Measurements from ENCODE around the gene TUBGCP3. TPM values are rescaled to one million over a fixed set of nuclear protein-coding genes. Genes with fewer than 3 reads are reported as not detected.

TUBGCP3 gene
- total RNA-seq, 2 experiments from 2014 or later, result 56.9 to 57.4 TPM

DNA sequence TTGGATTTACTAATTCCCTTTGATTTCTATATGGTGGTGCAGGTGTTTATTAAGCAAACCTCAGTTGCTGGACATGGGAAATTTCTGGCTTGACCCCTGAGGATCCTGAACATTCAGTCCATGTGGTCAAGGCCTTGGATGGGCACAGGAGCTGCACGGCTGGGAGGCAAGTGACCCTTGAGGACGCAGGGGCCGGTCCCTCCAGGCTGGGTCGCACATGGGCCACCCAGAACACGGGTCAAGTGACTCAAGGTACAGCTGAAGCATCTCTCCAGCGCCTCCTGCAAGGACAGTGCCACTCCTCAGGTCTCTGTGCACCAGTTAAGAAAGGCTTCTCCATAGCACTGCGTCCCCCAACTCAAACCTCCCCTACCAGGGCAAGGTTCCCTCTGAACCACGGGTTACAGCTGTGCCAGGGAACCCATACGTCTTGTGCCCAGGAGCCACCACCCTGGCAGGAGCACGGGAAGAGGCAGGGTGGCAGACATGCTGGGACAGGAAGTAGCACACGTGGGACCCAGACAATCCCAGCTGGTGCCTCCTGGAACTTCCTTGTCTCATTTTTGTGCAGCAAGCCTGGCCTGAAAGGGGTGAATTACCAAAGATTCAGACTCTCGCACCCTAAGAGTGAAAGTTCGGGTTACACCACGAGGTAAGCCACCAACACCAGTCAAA, 118.7 kb downstream of the TUBGCP3 start:
- no peaks in the 10 kb centered on the region for H3K4me1 Mint-ChIP-seq
- no peak overlapping the region for H3K27ac Mint-ChIP-seq
- POLR2A ChIA-PET, result no interaction called here
- no peaks in the 10 kb centered on the region for H3K36me3 Mint-ChIP-seq (ENCODE audit: low read depth)
- no peak for DNase-seq
- H3K4me3 Mint-ChIP-seq, result no peak overlapping the region
- peaks cover 2% of the 10 kb centered on the region for H3K27me3 Mint-ChIP-seq
- H3K9me3 Mint-ChIP-seq, result no peaks in the 10 kb centered on the region
- CTCF ChIA-PET, result no interaction called here

DNA sequence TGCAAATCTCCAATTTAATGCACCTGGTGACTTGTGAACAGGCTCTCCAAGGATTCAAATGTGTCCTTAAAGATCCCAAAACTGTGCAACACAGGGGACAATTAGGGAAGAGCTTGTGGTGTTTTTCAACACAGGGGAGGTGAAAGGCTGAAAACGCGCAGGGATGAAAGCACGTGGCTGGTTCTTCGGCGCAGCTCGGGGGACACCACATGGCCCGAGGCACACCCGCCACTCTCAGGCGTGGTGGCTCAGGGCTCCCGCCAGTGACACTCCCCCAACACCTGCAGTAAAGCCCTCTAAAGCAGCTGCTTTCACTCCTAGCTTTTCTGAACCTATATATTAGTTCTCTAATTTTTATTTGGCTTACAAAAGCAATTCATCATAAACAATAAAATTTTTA, 119.9 kb downstream of the TUBGCP3 start:
- H3K4me3 Mint-ChIP-seq, result no peak overlapping the region
- no peak for DNase-seq
- ChIA-PET POLR2A (no interaction called here), CTCF (no interaction called here)
- no peaks in the 10 kb centered on the region for H3K4me1 Mint-ChIP-seq
- H3K27me3 Mint-ChIP-seq, result peaks cover 2% of the 10 kb centered on the region
- H3K27ac Mint-ChIP-seq, result no peak overlapping the region
- no peaks in the 10 kb centered on the region for H3K9me3 Mint-ChIP-seq
- no peaks in the 10 kb centered on the region for H3K36me3 Mint-ChIP-seq (ENCODE audit: low read depth)

DNA sequence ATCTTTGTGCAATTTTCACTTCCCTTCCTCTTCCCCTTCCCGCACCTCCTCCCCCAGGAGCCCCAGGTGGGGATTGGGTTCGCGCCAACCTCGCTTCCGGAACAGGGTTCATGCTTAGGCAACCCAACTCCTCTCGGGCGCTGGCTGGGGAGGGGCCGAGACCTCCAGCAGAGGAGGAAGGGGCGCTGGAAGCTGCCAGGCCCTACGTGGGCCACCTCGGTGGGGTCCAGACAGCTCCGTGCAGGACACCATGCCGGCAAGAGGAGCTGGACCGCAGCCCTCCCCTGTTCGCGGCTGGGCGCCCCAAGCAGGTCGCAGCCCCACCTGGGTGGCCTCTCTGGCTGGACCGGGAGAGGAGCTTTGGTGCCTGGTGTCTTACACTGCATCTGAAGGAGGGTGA, 120.7 kb downstream of the TUBGCP3 start:
- no peak for DNase-seq
- Mint-ChIP-seq H3K36me3 (ENCODE audit: low read depth) (no peaks in the 10 kb centered on the region), H3K27ac (no peak overlapping the region), H3K9me3 (no peaks in the 10 kb centered on the region), H3K27me3 (peaks cover 2% of the 10 kb centered on the region), H3K4me3 (no peak overlapping the region), H3K4me1 (no peaks in the 10 kb centered on the region)
- CTCF ChIA-PET, result no interaction called here
- POLR2A ChIA-PET, result no interaction called here

DNA sequence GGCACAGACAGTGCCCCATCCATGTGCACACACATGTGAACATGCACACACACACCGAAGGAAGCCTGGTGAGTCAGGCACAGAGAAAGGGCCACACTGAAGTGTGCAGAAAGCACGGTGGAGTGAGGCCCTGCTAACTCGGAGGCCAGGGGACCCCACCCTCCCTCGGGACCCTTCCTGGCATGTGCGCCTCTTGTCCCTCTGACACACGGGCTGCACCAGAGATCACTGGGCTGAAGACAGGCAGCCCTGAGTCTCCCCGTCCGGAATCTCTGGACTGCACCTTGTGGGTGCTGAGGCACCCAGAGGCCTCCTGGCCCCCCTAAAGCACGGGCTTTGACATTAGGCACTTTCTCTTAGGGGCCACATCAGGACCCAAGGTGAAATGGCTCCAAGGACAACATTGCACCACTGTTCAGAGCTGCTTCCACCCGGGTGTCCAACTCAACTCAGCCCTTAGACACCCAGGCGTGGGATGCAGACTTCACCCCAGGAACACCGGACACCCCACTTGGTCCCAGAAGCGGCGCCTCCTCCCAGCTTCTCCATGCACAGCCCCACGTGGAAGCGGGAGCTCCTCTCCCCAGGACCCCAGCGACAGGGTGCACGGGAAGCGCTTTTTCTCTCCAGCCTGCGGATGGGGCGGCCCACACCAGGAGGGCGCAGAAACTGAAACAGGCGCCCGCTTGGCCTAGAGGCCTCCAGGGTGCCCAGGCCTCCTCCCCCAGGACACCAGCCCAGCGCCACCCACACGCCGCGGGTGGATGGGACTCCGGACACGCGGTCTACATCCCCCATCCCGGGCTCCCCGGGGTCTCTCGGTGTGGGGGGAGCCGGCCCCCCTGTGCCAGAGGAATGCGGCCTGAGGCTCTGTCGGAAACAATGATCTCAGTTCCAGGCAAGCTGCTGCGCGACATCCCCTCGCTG, 121.6 kb downstream of the TUBGCP3 start:
- no peaks in the 10 kb centered on the region for H3K4me1 Mint-ChIP-seq
- H3K27ac Mint-ChIP-seq, result no peak overlapping the region
- H3K4me3 Mint-ChIP-seq, result no peak overlapping the region
- peaks cover 2% of the 10 kb centered on the region for H3K27me3 Mint-ChIP-seq
- no peaks in the 10 kb centered on the region for H3K9me3 Mint-ChIP-seq
- no peak for DNase-seq
- H3K36me3 Mint-ChIP-seq (ENCODE audit: low read depth), result no peaks in the 10 kb centered on the region
- ChIA-PET CTCF (no interaction called here), POLR2A (no interaction called here)

DNA sequence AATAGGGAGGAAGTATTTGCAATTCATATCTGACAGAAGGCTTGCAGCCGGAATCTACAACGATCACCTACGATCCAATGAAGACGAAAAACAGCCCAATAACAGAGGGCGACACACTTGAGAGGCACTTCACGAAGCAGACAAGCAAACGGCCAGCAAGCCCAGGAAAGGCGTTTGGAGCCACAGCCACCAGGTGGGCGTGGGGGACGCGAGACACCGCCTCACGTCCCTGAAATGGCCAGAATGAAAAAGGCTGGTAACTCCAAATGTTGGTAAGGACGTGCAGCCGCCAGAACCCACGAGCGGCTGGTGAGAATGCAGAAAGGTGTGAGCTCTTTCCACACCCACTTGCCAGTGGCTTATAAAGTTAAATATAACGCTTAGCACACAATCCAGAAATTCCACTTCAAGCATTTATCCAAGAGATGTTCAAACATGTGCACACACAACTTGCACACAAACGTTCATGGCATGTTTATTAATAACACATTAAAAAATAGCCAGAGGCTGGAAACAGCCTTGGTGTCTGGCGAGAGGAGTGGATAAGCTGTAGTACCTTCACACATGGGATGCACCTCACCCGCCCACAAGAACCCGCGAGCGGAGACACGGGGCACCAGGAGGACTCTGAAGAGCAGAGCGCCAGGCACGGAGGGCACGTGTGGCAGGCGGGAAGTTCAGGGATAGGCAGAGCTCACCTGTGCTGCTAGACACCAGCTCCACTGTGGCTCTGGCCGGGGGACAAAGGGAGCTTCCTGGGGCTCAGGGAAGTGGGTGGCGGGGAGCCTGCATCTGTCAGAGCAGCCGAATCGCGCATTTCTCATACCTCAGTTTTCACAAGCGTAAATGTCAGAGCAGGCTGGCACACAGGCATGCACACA, 122.5 kb downstream of the TUBGCP3 start:
- ChIA-PET CTCF (no interaction called here), POLR2A (no interaction called here)
- Mint-ChIP-seq H3K27ac (no peak overlapping the region), H3K27me3 (peaks cover 2% of the 10 kb centered on the region), H3K4me1 (no peaks in the 10 kb centered on the region), H3K4me3 (no peak overlapping the region), H3K9me3 (no peaks in the 10 kb centered on the region), H3K36me3 (ENCODE audit: low read depth) (no peaks in the 10 kb centered on the region)
- DNase-seq, result no peak

DNA sequence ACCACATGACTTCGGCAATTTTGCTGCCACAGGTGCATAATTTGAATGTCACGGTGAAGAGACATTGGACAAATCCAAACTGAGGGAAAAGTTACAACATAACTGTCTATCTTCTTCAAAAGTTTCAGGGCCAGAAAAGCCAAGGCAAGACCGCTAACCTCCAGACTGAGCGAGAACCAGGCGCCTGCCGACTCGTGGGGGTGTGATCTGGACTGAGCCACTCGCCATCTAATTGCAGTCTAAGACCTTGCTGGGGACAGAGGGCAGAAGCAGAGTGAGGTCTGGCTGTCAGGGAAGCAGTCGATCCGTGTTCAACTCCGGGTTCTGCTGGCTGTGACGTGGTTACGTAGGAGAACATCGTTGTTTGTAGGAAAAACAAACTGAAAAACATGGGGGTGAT, 123.2 kb downstream of the TUBGCP3 start:
- H3K27ac Mint-ChIP-seq, result no peak overlapping the region
- DNase-seq, result no peak
- CTCF ChIA-PET, result no interaction called here
- H3K4me3 Mint-ChIP-seq, result no peak overlapping the region
- POLR2A ChIA-PET, result no interaction called here
- H3K36me3 Mint-ChIP-seq (ENCODE audit: low read depth), result no peaks in the 10 kb centered on the region
- H3K4me1 Mint-ChIP-seq, result no peaks in the 10 kb centered on the region
- H3K27me3 Mint-ChIP-seq, result peaks cover 7% of the 10 kb centered on the region
- H3K9me3 Mint-ChIP-seq, result no peaks in the 10 kb centered on the region

DNA sequence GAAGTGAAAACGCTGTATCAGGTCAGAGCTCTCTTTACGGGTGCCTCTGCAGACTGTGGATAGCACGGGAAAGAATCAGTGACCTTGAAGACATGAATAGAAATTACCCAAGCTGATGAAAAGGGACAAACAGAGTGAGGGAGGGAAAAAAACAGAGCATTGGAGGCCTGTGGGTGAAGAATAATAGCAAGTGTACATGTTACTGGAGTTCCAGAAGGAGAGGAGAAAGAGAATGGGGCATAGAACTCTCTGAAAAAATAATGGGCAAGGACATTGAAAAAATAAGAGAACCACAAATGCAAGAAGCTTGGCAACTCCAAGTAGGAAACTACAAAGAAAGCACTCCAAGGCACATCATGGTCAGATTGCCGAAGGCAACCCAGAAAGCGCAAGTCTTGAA, 125.5 kb downstream of the TUBGCP3 start:
- peaks cover 5% of the 10 kb centered on the region for H3K9me3 Mint-ChIP-seq
- POLR2A ChIA-PET, result no interaction called here
- no peak overlapping the region for H3K4me3 Mint-ChIP-seq
- H3K27me3 Mint-ChIP-seq, result peaks cover 16% of the 10 kb centered on the region
- no peaks in the 10 kb centered on the region for H3K36me3 Mint-ChIP-seq (ENCODE audit: low read depth)
- H3K27ac Mint-ChIP-seq, result no peak overlapping the region
- no peaks in the 10 kb centered on the region for H3K4me1 Mint-ChIP-seq
- CTCF ChIA-PET, result no interaction called here
- DNase-seq, result no peak

DNA sequence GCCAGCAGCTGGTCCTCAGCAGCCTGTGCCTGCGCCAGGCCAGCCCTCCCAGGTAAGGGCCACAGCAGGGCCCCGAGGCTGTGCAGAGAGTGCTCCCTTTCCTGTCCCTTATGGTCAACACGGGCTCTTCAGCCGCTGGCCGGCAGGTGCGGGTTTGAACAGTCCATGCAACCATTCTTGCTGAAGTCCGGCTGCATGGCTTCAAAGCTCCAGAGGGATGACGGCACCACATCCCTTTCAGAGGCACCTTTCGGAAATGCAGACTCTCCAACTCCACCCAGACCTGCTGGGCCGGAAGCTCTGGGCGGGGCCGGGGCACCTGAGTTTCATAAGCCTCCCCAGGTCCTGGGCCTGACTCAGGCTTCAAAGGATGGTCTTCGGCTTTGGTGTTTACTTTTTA, 130.5 kb downstream of the TUBGCP3 start:
- Mint-ChIP-seq H3K4me1 (no peaks in the 10 kb centered on the region), H3K36me3 (ENCODE audit: low read depth) (no peaks in the 10 kb centered on the region), H3K4me3 (no peak overlapping the region), H3K27ac (no peak overlapping the region), H3K27me3 (peaks cover 15% of the 10 kb centered on the region), H3K9me3 (peaks cover 5% of the 10 kb centered on the region)
- CTCF ChIA-PET, result interaction anchor here (0.6 kb wide), 1 partner anchor 289 kb away, joined by 3 read pairs; no protein-coding TSS in a partner anchor
- DNase-seq, result peak; percentile 4
- POLR2A ChIA-PET, result no interaction called here

DNA sequence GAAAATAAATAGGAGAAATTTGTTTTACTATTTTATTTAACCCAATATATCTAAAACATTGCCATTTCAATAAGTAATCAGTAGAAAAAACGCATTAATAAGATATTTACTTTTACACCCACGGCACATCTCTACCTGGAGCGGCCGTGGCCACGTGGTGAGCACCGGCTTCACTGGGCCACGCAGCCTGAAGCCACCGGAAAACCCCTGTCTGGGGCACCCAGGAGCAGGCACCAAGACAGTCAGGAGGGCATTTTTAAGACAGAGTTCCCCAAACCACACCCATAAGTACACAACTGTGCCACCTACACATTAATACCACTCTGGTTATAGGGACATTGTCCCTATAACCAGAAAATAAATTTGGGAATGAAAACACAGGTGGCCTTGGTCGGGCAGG, 130.9 kb downstream of the TUBGCP3 start:
- no peak overlapping the region for H3K27ac Mint-ChIP-seq
- POLR2A ChIA-PET, result no interaction called here
- no peak overlapping the region for H3K4me3 Mint-ChIP-seq
- no peaks in the 10 kb centered on the region for H3K4me1 Mint-ChIP-seq
- DNase-seq, result no peak
- H3K36me3 Mint-ChIP-seq (ENCODE audit: low read depth), result no peaks in the 10 kb centered on the region
- peaks cover 15% of the 10 kb centered on the region for H3K27me3 Mint-ChIP-seq
- H3K9me3 Mint-ChIP-seq, result peaks cover 5% of the 10 kb centered on the region
- CTCF ChIA-PET, result no interaction called here

DNA sequence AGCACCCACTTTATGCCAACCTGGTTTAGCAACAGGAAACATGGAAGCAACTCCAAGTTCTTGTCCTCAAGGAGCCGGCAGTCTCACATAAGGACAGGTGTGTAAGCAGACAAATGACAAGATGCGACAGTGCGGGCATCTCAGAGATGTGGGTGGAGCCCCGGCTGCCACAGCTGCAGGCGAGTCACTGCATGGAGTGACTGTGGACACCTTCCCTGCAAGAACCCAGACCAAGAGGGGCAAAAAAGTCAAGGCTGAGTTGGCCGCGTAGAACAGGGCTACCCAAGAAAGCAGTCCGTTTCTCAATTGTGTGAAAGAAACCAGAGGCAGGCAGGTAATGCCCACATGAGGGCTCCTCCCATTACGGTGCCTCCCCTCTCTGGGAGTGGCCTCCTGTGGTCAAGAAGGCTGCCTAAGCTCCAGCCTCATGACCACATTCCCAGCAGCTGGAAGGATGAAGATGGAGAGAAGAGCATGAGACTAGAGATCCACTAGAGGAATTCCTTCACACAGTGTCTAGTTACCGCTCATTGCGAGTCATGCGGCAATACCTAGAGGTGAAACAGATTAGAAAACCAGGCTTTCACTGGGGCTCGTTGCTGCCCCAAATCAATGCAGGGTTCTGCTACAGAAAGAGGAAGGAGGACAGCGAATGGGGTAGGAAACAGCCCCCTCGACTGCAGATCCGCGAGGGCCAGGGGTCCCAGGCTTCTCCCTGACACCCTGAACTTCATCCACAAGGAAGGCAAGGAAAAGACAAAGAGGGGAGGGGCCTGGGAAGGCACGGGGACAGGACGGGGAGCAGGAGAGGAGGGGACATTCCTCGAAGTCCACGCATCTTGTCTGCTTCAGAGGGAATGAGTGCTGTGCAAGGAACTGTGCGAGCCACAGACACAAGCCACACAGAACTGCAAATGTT, 131.6 kb downstream of the TUBGCP3 start:
- H3K4me3 Mint-ChIP-seq, result no peak overlapping the region
- no peaks in the 10 kb centered on the region for H3K4me1 Mint-ChIP-seq
- no peak overlapping the region for H3K27ac Mint-ChIP-seq
- ChIA-PET POLR2A (no interaction called here), CTCF (no interaction called here)
- DNase-seq, result peak; percentile 8
- H3K36me3 Mint-ChIP-seq (ENCODE audit: low read depth), result no peaks in the 10 kb centered on the region
- peaks cover 15% of the 10 kb centered on the region for H3K27me3 Mint-ChIP-seq
- H3K9me3 Mint-ChIP-seq, result peaks cover 5% of the 10 kb centered on the region

DNA sequence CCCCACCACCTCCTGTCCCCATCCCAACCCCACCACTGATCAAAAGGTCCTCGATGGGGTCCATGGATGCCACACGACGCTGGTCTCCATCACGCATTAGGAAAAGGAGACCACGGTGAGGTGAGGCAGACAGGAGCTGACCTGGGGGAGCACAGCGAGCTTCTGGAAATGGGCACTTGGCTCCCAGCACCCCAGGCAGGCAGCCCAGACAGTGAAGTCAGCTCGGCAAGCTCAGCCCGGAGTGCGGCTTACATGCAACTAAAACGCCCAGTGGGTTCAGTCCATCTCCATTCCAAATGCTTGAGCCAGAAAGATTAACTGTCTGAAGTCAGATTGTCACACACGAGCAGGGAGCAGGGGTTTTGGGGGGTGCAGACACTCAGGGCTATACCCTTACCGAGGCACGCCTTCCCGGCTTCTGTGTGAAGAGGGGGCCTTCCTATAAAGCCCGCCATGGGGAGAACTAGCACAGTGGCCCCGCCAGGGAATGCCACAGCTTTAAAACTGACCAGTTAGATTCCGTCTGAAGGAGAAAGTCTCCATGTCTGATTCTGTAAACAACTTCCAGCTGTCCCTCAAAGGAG, 132.4 kb downstream of the TUBGCP3 start:
- Mint-ChIP-seq H3K36me3 (ENCODE audit: low read depth) (no peaks in the 10 kb centered on the region), H3K4me1 (no peaks in the 10 kb centered on the region), H3K27me3 (peaks cover 15% of the 10 kb centered on the region), H3K27ac (no peak overlapping the region), H3K9me3 (peaks cover 5% of the 10 kb centered on the region), H3K4me3 (no peak overlapping the region)
- POLR2A ChIA-PET, result no interaction called here
- peak; percentile 13 for DNase-seq
- CTCF ChIA-PET, result interaction anchor here (1.4 kb wide), 1 partner anchor 13 kb away, joined by 3 read pairs; no protein-coding TSS in a partner anchor

DNA sequence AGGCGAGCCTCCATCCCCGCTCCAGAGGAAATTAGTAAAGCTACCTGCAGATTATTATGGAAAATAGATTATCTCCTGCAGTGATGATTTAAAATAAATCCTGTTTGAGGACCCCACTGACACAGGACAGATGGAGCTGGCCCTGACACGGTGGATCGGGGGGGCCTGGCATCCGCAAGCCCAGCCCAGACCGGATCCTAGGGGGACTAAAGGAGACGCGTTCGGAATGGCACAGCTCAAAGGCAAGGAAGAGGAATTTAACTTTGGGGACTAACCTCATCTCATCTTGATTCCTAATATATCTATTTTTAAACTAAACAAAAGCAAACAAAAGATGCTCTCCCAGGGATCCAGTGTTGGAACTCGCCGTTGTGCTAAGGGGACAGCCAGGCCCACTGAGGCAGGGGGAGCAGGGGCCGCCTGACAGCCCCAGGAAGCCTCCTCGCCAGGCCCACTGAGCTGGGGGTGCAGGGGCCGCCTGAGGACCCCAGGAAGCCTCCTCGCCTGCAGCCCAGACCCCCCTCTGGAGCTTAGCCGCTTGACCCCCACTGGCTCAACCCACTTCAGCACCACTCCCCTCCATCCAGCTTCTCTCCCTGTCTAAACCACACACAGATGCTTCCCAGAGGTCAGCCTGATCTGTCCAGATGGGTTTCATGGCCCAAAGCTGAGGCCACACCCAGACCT, 133.2 kb downstream of the TUBGCP3 start:
- Mint-ChIP-seq H3K36me3 (ENCODE audit: low read depth) (no peaks in the 10 kb centered on the region), H3K27ac (no peak overlapping the region), H3K4me3 (no peak overlapping the region), H3K4me1 (no peaks in the 10 kb centered on the region), H3K9me3 (peaks cover 5% of the 10 kb centered on the region), H3K27me3 (peaks cover 10% of the 10 kb centered on the region)
- ChIA-PET CTCF (interaction anchor here (1.4 kb wide), 1 partner anchor 12 kb away, joined by 3 read pairs; no protein-coding TSS in a partner anchor), POLR2A (no interaction called here)
- DNase-seq, result peak; percentile 9

Data from activated CD4-positive, alpha-beta memory T cell treated with anti-CD3 and anti-CD28 coated beads, Interleukin-2, amount 10 ng/mL, durations not matched to agents 7 days and 5 days (primary cell).